HG03469 (cell line): Measurements from ENCODE around the gene PSMD6.

Source experiments
- ATAC-seq: cut with Tn5 transposase; IDR thresholded peaks from one replicate; pipeline ENCODE4 v1.9.1; 2021; ENCODE audit warnings: mild to moderate bottlenecking, moderate library complexity, moderate number of reproducible peaks; ENCODE audit not compliant: unreplicated experiment

Gene PSMD6

DNA sequence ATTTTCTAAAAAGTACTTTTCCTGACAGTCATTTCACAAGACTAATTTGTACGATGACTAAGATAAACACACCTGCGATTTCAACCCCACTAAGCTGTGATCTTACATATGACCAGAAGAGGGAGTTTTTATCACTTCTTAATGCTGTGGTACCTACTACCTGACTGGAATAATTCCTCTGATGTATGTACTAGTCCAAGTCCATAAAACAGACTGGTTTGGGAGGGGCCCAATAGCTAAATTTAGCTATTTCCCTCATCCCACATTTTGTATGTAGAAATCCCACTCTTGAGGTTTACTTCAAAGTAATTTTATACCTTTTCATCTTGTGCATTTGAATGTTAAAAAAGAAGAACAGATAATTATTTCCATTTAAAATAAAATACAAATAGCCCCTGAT lies 61.4 kb downstream of the PSMD6 start:
- ATAC-seq, result peak; percentile 78
